T-helper 2 cell treated with Interferon-gamma antibody and Interleukin-4, amounts not matched to agents 5 μg/mL and 100 μg/mL, for 36 hours (primary cell): ENCODE measurements around the gene SCTR.

Experiments
- DNase-seq: peaks from one replicate; pipeline ENCODE4 v3.0.0; 2021; ENCODE audit warnings: low spot score
- H3K27ac Mint-ChIP-seq: one replicate; pipeline ENCODE4 v1.8.0; 2021; ENCODE audit warnings: mild to moderate bottlenecking, mixed read lengths
- H3K27me3 Mint-ChIP-seq: one replicate; pipeline ENCODE4 v1.8.0; 2021; ENCODE audit warnings: low read depth, mixed read lengths
- H3K36me3 Mint-ChIP-seq: one replicate; pipeline ENCODE4 v1.8.0; 2021; ENCODE audit warnings: low read depth, mixed read lengths
- H3K4me1 Mint-ChIP-seq: one replicate; pipeline ENCODE4 v1.8.0; 2021; ENCODE audit warnings: low read depth, mixed read lengths
- H3K4me3 Mint-ChIP-seq: one replicate; pipeline ENCODE4 v1.8.0; 2022; ENCODE audit warnings: mild to moderate bottlenecking, moderate library complexity, mixed read lengths
- H3K9me3 Mint-ChIP-seq: one replicate; pipeline ENCODE4 v1.8.0; 2021; ENCODE audit warnings: mixed read lengths

Gene SCTR

GRCh38 chr2:119517433-119517832 lies 6.8 kb downstream of the SCTR start:
- Mint-ChIP-seq H3K4me3 (no peak overlapping the region), H3K27me3 (peaks cover 10% of the 10 kb centered on the region), H3K9me3 (no peaks in the 10 kb centered on the region), H3K4me1 (peaks cover 2% of the 10 kb centered on the region), H3K27ac (no peak overlapping the region), H3K36me3 (no peaks in the 10 kb centered on the region)
- DNase-seq = peak; percentile 9

- no peaks in the 10 kb centered on the region for H3K36me3 Mint-ChIP-seq
- H3K4me3 Mint-ChIP-seq = no peak overlapping the region
- H3K4me1 Mint-ChIP-seq = peaks cover 2% of the 10 kb centered on the region
- H3K9me3 Mint-ChIP-seq = no peaks in the 10 kb centered on the region
- no peak for DNase-seq
- no peak overlapping the region for H3K27ac Mint-ChIP-seq
- H3K27me3 Mint-ChIP-seq = peaks cover 5% of the 10 kb centered on the region
Observed at GRCh38 chr2:119516121-119516520, 8.2 kb downstream of the SCTR start.

- peaks cover 2% of the 10 kb centered on the region for H3K4me1 Mint-ChIP-seq
- no peaks in the 10 kb centered on the region for H3K9me3 Mint-ChIP-seq
- H3K27me3 Mint-ChIP-seq = peaks cover 8% of the 10 kb centered on the region
- DNase-seq = no peak
- H3K36me3 Mint-ChIP-seq = no peaks in the 10 kb centered on the region
- H3K27ac Mint-ChIP-seq = no peak overlapping the region
- no peak overlapping the region for H3K4me3 Mint-ChIP-seq
Observed at GRCh38 chr2:119513832-119514231, 10.5 kb downstream of the SCTR start.

GRCh38 chr2:119512946-119513345 lies 11.3 kb downstream of the SCTR start:
- Mint-ChIP-seq H3K4me1 (peaks cover 2% of the 10 kb centered on the region), H3K4me3 (no peak overlapping the region), H3K27me3 (peaks cover 8% of the 10 kb centered on the region), H3K27ac (no peak overlapping the region), H3K9me3 (no peaks in the 10 kb centered on the region), H3K36me3 (no peaks in the 10 kb centered on the region)
- DNase-seq = no peak

GRCh38 chr2:119511989-119512388 lies 12.3 kb downstream of the SCTR start:
- no peak for DNase-seq
- Mint-ChIP-seq H3K4me1 (no peaks in the 10 kb centered on the region), H3K27me3 (peaks cover 6% of the 10 kb centered on the region), H3K9me3 (no peaks in the 10 kb centered on the region), H3K36me3 (no peaks in the 10 kb centered on the region), H3K27ac (no peak overlapping the region), H3K4me3 (no peak overlapping the region)

- Mint-ChIP-seq H3K9me3 (no peaks in the 10 kb centered on the region), H3K27ac (no peak overlapping the region), H3K4me3 (no peak overlapping the region), H3K36me3 (no peaks in the 10 kb centered on the region), H3K27me3 (peaks cover 3% of the 10 kb centered on the region), H3K4me1 (no peaks in the 10 kb centered on the region)
- no peak for DNase-seq
Observed at GRCh38 chr2:119508756-119509155, 15.5 kb downstream of the SCTR start.

GRCh38 chr2:119496682-119497081 lies 27.6 kb downstream of the SCTR start:
- H3K27me3 Mint-ChIP-seq = peaks cover 12% of the 10 kb centered on the region
- no peak for DNase-seq
- H3K4me1 Mint-ChIP-seq = no peaks in the 10 kb centered on the region
- peaks cover 24% of the 10 kb centered on the region for H3K9me3 Mint-ChIP-seq
- no peak overlapping the region for H3K27ac Mint-ChIP-seq
- no peak overlapping the region for H3K4me3 Mint-ChIP-seq
- no peaks in the 10 kb centered on the region for H3K36me3 Mint-ChIP-seq

- Mint-ChIP-seq H3K4me1 (no peaks in the 10 kb centered on the region), H3K36me3 (no peaks in the 10 kb centered on the region), H3K27ac (no peak overlapping the region), H3K9me3 (peaks cover 19% of the 10 kb centered on the region), H3K4me3 (no peak overlapping the region), H3K27me3 (peaks cover 12% of the 10 kb centered on the region)
- DNase-seq = no peak
Observed at GRCh38 chr2:119495948-119496347, 28.3 kb downstream of the SCTR start.

GRCh38 chr2:119494163-119494790 lies 30.0 kb downstream of the SCTR start:
- Mint-ChIP-seq H3K27me3 (peaks cover 9% of the 10 kb centered on the region), H3K36me3 (no peaks in the 10 kb centered on the region), H3K4me1 (no peaks in the 10 kb centered on the region), H3K27ac (no peak overlapping the region), H3K4me3 (no peak overlapping the region), H3K9me3 (peaks cover 6% of the 10 kb centered on the region)
- DNase-seq = no peak

GRCh38 chr2:119491776-119492525 lies 32.3 kb downstream of the SCTR start:
- no peak overlapping the region for H3K27ac Mint-ChIP-seq
- H3K27me3 Mint-ChIP-seq = peaks cover 2% of the 10 kb centered on the region
- no peaks in the 10 kb centered on the region for H3K36me3 Mint-ChIP-seq
- no peaks in the 10 kb centered on the region for H3K4me1 Mint-ChIP-seq
- H3K4me3 Mint-ChIP-seq = no peak overlapping the region
- H3K9me3 Mint-ChIP-seq = no peaks in the 10 kb centered on the region
- DNase-seq = no peak

GRCh38 chr2:119490653-119491195 lies 33.6 kb downstream of the SCTR start:
- Mint-ChIP-seq H3K9me3 (no peaks in the 10 kb centered on the region), H3K4me1 (no peaks in the 10 kb centered on the region), H3K27ac (no peak overlapping the region)

GRCh38 chr2:119490106-119490505 lies 34.2 kb downstream of the SCTR start:
- no peaks in the 10 kb centered on the region for H3K36me3 Mint-ChIP-seq
- no peak overlapping the region for H3K27ac Mint-ChIP-seq
- no peaks in the 10 kb centered on the region for H3K4me1 Mint-ChIP-seq
- H3K4me3 Mint-ChIP-seq = no peak overlapping the region
- DNase-seq = no peak
- no peaks in the 10 kb centered on the region for H3K9me3 Mint-ChIP-seq
- H3K27me3 Mint-ChIP-seq = no peaks in the 10 kb centered on the region

More at GRCh38 chr2:119490653-119491195, 33.6 kb downstream of the SCTR start:
- no peak for DNase-seq
- Mint-ChIP-seq H3K27me3 (no peaks in the 10 kb centered on the region), H3K36me3 (no peaks in the 10 kb centered on the region), H3K4me3 (no peak overlapping the region)

- Mint-ChIP-seq H3K27me3 (no peaks in the 10 kb centered on the region), H3K4me1 (no peaks in the 10 kb centered on the region), H3K4me3 (no peak overlapping the region), H3K36me3 (no peaks in the 10 kb centered on the region), H3K27ac (no peak overlapping the region), H3K9me3 (no peaks in the 10 kb centered on the region)
- DNase-seq = peak; percentile 3
Observed at GRCh38 chr2:119489232-119489952, 34.9 kb downstream of the SCTR start.
